Esophagus squamous epithelium (tissue), 4 donors: ENCODE measurements around the gene CCDC61.

Source experiments
- POLR2A ChIP-seq, 4 donors: fragments of 450-650 bp; IDR thresholded peaks; one replicate each; pipeline ENCODE4 v1.6.1; 2017; ENCODE audit warnings: antibody characterized with exemption in 4 of 4, mild to moderate bottlenecking in 4 of 4, moderate library complexity in 3 of 4
- TF ChIP-seq, protein P1 (sequence below), 6 experiments: fragments of 450-650 bp in 4 of 6; fragments of 200-600 bp in 2 of 6; sonication (generic) in 2 of 6; IDR thresholded peaks; one replicate each; pipeline ENCODE4 v1.5.1; 2016 to 2019; ENCODE audit warnings: antibody characterized with exemption in 6 of 6, mild to moderate bottlenecking in 4 of 6, moderate library complexity in 4 of 6

DNA sequence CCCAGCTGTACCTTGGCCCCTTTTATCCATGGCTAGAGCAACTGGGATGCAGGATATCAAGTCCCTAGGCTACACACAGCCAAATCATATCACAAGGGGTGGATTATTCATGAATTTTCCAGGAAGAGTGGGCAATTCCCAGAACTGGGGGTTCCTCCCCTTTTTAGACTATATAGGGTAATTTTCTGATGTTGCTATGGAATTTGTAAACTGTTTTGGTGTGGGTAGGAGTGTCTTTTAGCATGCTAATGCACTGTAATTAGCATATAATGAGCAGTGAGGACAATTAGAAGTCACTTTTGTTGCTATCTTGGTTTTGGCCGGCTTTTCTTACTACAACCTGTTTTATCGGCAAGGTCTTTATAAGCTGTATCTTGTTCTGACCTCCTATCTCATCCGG is 63.5 kb downstream of the CCDC61 start:
- TF ChIP-seq, protein P1, sequence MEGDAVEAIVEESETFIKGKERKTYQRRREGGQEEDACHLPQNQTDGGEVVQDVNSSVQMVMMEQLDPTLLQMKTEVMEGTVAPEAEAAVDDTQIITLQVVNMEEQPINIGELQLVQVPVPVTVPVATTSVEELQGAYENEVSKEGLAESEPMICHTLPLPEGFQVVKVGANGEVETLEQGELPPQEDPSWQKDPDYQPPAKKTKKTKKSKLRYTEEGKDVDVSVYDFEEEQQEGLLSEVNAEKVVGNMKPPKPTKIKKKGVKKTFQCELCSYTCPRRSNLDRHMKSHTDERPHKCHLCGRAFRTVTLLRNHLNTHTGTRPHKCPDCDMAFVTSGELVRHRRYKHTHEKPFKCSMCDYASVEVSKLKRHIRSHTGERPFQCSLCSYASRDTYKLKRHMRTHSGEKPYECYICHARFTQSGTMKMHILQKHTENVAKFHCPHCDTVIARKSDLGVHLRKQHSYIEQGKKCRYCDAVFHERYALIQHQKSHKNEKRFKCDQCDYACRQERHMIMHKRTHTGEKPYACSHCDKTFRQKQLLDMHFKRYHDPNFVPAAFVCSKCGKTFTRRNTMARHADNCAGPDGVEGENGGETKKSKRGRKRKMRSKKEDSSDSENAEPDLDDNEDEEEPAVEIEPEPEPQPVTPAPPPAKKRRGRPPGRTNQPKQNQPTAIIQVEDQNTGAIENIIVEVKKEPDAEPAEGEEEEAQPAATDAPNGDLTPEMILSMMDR (IDR thresholded peaks at IDR 0.05): no peak
- TF ChIP-seq POLR2A (IDR thresholded peaks at IDR 0.05): no peak
